GM19099 (cell line): ENCODE data around the gene FAM156A.

Experiments used
- POLR2A ChIP-seq: IDR thresholded peaks from 3 replicates; pipeline ENCODE4 v1.6.1; 2011; ENCODE audit warnings: low read depth; ENCODE audit not compliant: insufficient read length; ENCODE audit errors: extremely low read depth

FAM156A gene

GRCh38 chrX:52979568-52979967, 21.2 kb upstream of the FAM156A start:
- TF ChIP-seq POLR2A = no peak

- TF ChIP-seq POLR2A = no peak
Measured at GRCh38 chrX:52977953-52978352, 19.6 kb upstream of the FAM156A start.

GRCh38 chrX:52934704-52935469, 23.4 kb downstream of the FAM156A start:
- peak; percentile 79 for TF ChIP-seq POLR2A

DNA sequence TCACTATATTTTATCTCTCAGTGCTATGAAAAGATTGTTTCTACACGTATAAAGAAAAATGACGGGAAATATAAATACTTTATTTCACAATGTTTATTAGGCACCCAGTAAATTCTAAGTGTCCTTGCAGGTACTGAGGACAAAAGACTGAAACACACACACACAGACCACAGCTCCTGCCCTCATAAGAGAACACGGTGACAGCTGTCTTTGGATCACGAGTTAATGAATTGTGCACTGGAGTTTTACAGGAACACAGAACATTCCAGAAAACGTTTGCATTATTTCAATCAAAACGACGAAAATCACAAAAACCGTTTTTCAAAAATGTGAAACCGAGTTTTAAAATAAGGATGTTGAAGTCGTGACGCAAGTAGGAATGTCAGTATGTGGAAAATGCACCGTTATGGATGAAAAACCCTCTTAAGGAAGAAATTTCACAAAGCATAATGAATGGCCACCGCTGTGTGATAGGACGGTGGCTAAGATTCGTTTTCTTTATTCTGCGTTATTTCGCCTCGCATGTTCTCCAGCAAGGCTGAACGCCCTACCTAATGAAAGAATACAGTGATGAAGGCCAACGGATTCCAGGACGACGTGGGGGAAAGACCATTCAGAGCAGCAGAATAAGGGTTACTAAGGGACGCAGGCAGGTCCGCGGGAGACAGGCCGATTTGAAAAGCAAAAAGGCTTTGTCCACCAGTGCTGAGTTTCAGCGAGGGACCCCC, 24.2 kb downstream of the FAM156A start:
- no peak for TF ChIP-seq POLR2A

- TF ChIP-seq POLR2A = no peak
Measured at GRCh38 chrX:52933213-52933612, 25.1 kb downstream of the FAM156A start.

- TF ChIP-seq POLR2A = no peak
Measured at GRCh38 chrX:52923781-52924241, 34.5 kb downstream of the FAM156A start.
